ENCODE results near the gene ERC2. TPM values are rescaled to one million over a fixed set of nuclear protein-coding genes. Genes with fewer than 3 reads are reported as not detected.

ERC2 gene
- total and polyA plus RNA-seq, 2 of the 8 experiments (the other 6 are each of a cell fraction or from before 2014, with no cell fraction given), result 16.4 to 22.8 TPM

- H4K20me1 ChIP-seq (replicated peaks in 1 of 2; ENCODE audit: control insufficient read depth in 1 of 2, insufficient read depth in 2 of 2, low read length in 2 of 2), result no peaks in the 10 kb centered on the region
- H3K79me1 ChIP-seq (ENCODE audit: low read depth, low read length), result no peaks in the 10 kb centered on the region
- no peak overlapping the region for H2AFZ ChIP-seq (ENCODE audit: low read length)
- no peaks in the 10 kb centered on the region for H3K36me3 ChIP-seq (ENCODE audit: control insufficient read depth in 2 of 4, insufficient read depth in 4 of 4, low read length in 3 of 4)
- peaks cover 11 to 23% (median 18%) of the 10 kb centered on the region in 4 experiments for H3K27me3 ChIP-seq (replicated peaks in 1 of 4; ENCODE audit: control insufficient read depth in 3 of 4, extremely low read depth in 1 of 4, insufficient read depth in 3 of 4, low read length in 3 of 4)
- no peak overlapping the region for H3K4me3 ChIP-seq (ENCODE audit: extremely low read depth in 1 of 4, insufficient read depth in 2 of 4, low read depth in 3 of 4, low read length in 4 of 4)
- 65% methylated on average over 4 of the region's 4 CpGs; no CpG with 5 or more reads in 1 of the 2 experiments for WGBS, 2 experiments (ENCODE audit: extremely low coverage in 1 of 2, insufficient coverage in 1 of 2, insufficient read length in 1 of 2, insufficient replicate concordance in 2 of 2, low coverage in 1 of 2, low lambda C conversion rate in 2 of 2, missing lambda C conversion rate in 1 of 2)
- no peak overlapping the region for H2BK5ac ChIP-seq (ENCODE audit: low read depth, low read length)
- no peak overlapping the region for H2BK15ac ChIP-seq (ENCODE audit: low read length)
- H3K14ac ChIP-seq (ENCODE audit: insufficient read length), result no peak overlapping the region
- no peak overlapping the region for H3K27ac ChIP-seq (ENCODE audit: low read depth, low read length)
- CTCF ChIA-PET (ENCODE audit: partially characterized antibody), result interaction anchor here (1.8 kb wide), 2 partner anchors 13 to 138 kb away, joined by 3 to 5 read pairs; no protein-coding TSS in a partner anchor
- H4K5ac ChIP-seq (ENCODE audit: insufficient read length, low read depth, low read length), result no peak overlapping the region
- H3K9me3 ChIP-seq (ENCODE audit: insufficient read depth in 2 of 2, low read depth in 1 of 2, low read length in 1 of 2), result no peaks in the 10 kb centered on the region
- no peak for DNase-seq (ENCODE audit: low read depth in 1 of 2, low spot score in 2 of 2)
- H4K91ac ChIP-seq (replicated peaks; ENCODE audit: insufficient read length, low read length), result no peak overlapping the region
- no peak overlapping the region; the same call in 1 of the 2 replicates for H2AK5ac ChIP-seq (ENCODE audit: low read depth, low read length)
- no peak overlapping the region for H2BK20ac ChIP-seq (ENCODE audit: low read length)
- no peak overlapping the region for H3K23ac ChIP-seq (ENCODE audit: insufficient read length)
- no peak overlapping the region for H4K8ac ChIP-seq (ENCODE audit: extremely low read depth, insufficient read depth, low read length)
- H2BK120ac ChIP-seq (replicated peaks; ENCODE audit: low read depth, low read length), result no peak overlapping the region
- H3K4me1 ChIP-seq (replicated peaks in 1 of 4; ENCODE audit: control insufficient read depth in 3 of 4, insufficient read depth in 4 of 4, low read length in 3 of 4), result peaks cover 0 to 2% (median 0%) of the 10 kb centered on the region in 4 experiments; a peak in 2 of 7 replicates
- FAIRE-seq, result no peak
- H3K4ac ChIP-seq (replicated peaks; ENCODE audit: insufficient read length, low read depth, low read length), result no peak overlapping the region
- H3K23me2 ChIP-seq (ENCODE audit: low read depth, low read length), result peaks cover 6% of the 10 kb centered on the region; the same call in 1 of the 2 replicates
- POLR2A ChIA-PET (ENCODE audit: partially characterized antibody), result no interaction called here
- H3K4me2 ChIP-seq (ENCODE audit: insufficient read depth in 1 of 2, low read depth in 2 of 2, low read length in 2 of 2), result no peak overlapping the region
- no peak overlapping the region for H2BK12ac ChIP-seq (ENCODE audit: low read depth, low read length)
- no peak overlapping the region for H3K56ac ChIP-seq (replicated peaks; ENCODE audit: insufficient read length, low read depth, low read length)
- no peak overlapping the region for H3K18ac ChIP-seq (ENCODE audit: extremely low read depth, low read length)
- no peaks in the 10 kb centered on the region for H3K79me2 ChIP-seq (ENCODE audit: control insufficient read depth in 1 of 2, insufficient read depth in 2 of 2, low read length in 2 of 2)
- no peak overlapping the region for H3K9ac ChIP-seq (replicated peaks in 1 of 4; ENCODE audit: extremely low read depth in 1 of 4, low read depth in 3 of 4, low read length in 3 of 4)
- no peak for TF ChIP-seq ATF2 (IDR thresholded peaks at IDR 0.05; ENCODE audit: low read length)
- no peak for TF ChIP-seq RNF2 (IDR thresholded peaks at IDR 0.05; ENCODE audit: borderline replicate concordance, low read depth, low read length, missing control alignments, poor library complexity, severe bottlenecking)
- no peak for TF ChIP-seq TEAD4 (IDR thresholded peaks at IDR 0.05; ENCODE audit: low read depth, low read length)
- TF ChIP-seq ASH2L (IDR thresholded peaks at IDR 0.05; ENCODE audit: low read length), result no peak
- TF ChIP-seq PHF8 (conservative IDR thresholded peaks at IDR 0.05; ENCODE audit: low read depth, low read length), result no peak
- no peak for TF ChIP-seq CBX8 (IDR thresholded peaks at IDR 0.05; ENCODE audit: borderline replicate concordance, low read depth, low read length)
- no peak for TF ChIP-seq EGR1 (IDR thresholded peaks at IDR 0.05; ENCODE audit: borderline replicate concordance, low read depth, low read length)
Observed at GRCh38 chr3:55471084-55471483, 997.2 kb downstream of the ERC2 start.

All from H1 (cell line).